ENCODE results near the gene SFMBT2. TPM values are rescaled to one million over a fixed set of nuclear protein-coding genes. Genes with fewer than 3 reads are reported as not detected.

Gene SFMBT2
- total and polyA plus RNA-seq, 2 of the 4 experiments (the other 2 are of a cell fraction), result 0.70 to 1.3 TPM

DNA sequence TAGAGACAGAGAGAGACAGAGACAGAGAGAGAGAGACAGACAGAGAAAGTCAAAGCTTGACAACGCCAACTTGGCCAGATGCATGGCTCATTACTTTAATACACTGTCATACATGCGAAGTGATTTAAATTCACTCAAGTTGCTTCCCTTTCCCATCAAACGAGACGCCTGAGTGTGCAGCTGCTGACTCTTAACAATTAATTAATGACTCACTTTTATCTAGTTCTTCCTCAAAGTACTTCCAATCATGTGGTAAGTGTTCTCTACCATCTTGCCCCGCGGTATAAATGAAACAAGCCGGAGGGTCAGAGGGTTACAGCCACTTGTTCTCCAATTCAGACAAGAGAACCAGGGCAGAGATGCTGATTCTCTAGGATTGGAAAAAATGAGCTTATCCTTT is 90.8 kb downstream of the SFMBT2 start:
- dilution Hi-C loops (cut with HindIII; ENCODE audit: low sequenced_read_pairs, unreplicated experiment) (no loop called here), intact Hi-C loops (cut with micrococcal nuclease) (no loop called here), in situ Hi-C loops (cut with MboI; ENCODE audit: low sequenced_read_pairs) (no loop called here)
- Histone ChIP-seq H3K18ac (ENCODE audit: low read depth, low read length) (no peak overlapping the region), H3K4me1 (ENCODE audit: control insufficient read depth, insufficient read depth, low read length) (no peaks in the 10 kb centered on the region), H3K56ac (ENCODE audit: extremely low read depth, insufficient read depth, low read length) (no peak overlapping the region), H4K20me1 (ENCODE audit: insufficient read depth, low read length) (no peaks in the 10 kb centered on the region), H3K4me3 (ENCODE audit: insufficient read depth, low read depth, low read length) (no peak overlapping the region), H2AK9ac (replicated peaks; ENCODE audit: low read depth, low read length, poor library complexity) (no peak overlapping the region), H3K14ac (replicated peaks; ENCODE audit: low read depth, low read length) (no peak overlapping the region), H4K5ac (ENCODE audit: low read depth, low read length) (no peak overlapping the region), H2AFZ (replicated peaks; ENCODE audit: low read length, poor library complexity) (no peak overlapping the region), H3K79me1 (ENCODE audit: low read depth in 1 of 2, low read length in 2 of 2) (no peaks in the 10 kb centered on the region), H2BK5ac (ENCODE audit: low read depth, low read length, poor library complexity, severe bottlenecking) (no peak overlapping the region), H3K4ac (ENCODE audit: low read depth, low read length) (no peak overlapping the region), H3K27ac (ENCODE audit: insufficient read depth, low read length) (no peak overlapping the region), H3K9me3 (ENCODE audit: control insufficient read depth, insufficient read depth, low read length) (no peaks in the 10 kb centered on the region), H2AK5ac (ENCODE audit: low read depth, low read length) (no peak overlapping the region), H3K4me2 (ENCODE audit: low read depth, low read length) (no peak overlapping the region), H4K91ac (ENCODE audit: insufficient read depth, low read depth, low read length) (no peak overlapping the region), H2BK15ac (ENCODE audit: low read depth, low read length) (no peak overlapping the region), H2BK120ac (ENCODE audit: low read depth, low read length) (no peak overlapping the region), H3K9ac (ENCODE audit: low read depth, low read length) (no peak overlapping the region), H3K23ac (ENCODE audit: low read depth, low read length) (no peak overlapping the region), H3K27me3 (ENCODE audit: control insufficient read depth, insufficient read depth, low read length) (no peaks in the 10 kb centered on the region), H3K36me3 (ENCODE audit: control insufficient read depth, insufficient read depth, low read length) (no peaks in the 10 kb centered on the region), H3K9me1 (ENCODE audit: insufficient read depth, low read length) (no peaks in the 10 kb centered on the region), H4K8ac (ENCODE audit: low read depth in 2 of 2, low read length in 2 of 2) (no peak overlapping the region), H2BK20ac (ENCODE audit: low read depth, low read length) (no peak overlapping the region)
- TF ChIP-seq CEBPB (IDR thresholded peaks at IDR 0.05; ENCODE audit: low read depth, low read length), result no peak
- no peak for TF ChIP-seq MAFK (IDR thresholded peaks at IDR 0.05; ENCODE audit: low read depth, low read length)
- TF ChIP-seq, protein P1, sequence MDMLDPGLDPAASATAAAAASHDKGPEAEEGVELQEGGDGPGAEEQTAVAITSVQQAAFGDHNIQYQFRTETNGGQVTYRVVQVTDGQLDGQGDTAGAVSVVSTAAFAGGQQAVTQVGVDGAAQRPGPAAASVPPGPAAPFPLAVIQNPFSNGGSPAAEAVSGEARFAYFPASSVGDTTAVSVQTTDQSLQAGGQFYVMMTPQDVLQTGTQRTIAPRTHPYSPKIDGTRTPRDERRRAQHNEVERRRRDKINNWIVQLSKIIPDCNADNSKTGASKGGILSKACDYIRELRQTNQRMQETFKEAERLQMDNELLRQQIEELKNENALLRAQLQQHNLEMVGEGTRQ (IDR thresholded peaks at IDR 0.05; ENCODE audit: low read depth, low read length), result no peak
- TF ChIP-seq NFE2L2 (IDR thresholded peaks at IDR 0.05; ENCODE audit: low read depth, low read length), result no peak
- TF ChIP-seq BHLHE40 (IDR thresholded peaks at IDR 0.05; ENCODE audit: low read depth, low read length), result no peak
- no peak for TF ChIP-seq MAZ (IDR thresholded peaks at IDR 0.05; ENCODE audit: borderline replicate concordance, low read depth, low read length)
- no TSS peak for BruUV-seq (replicated peaks)
- ChIA-PET CTCF (no interaction called here), POLR2A (ENCODE audit: unreplicated experiment) (no interaction called here)
- DNase-seq, result no peak
- WGBS, 2 experiments (ENCODE audit: extremely low coverage in 2 of 2, insufficient read length in 1 of 2), result 100% methylated on average over 2 of the region's 7 CpGs; no CpG with 5 or more reads in 1 of the 2 experiments
- ATAC-seq (ENCODE audit: low read depth), result no peak

Measured in IMR-90 (cell line).